ENCODE results near the gene NFE2L3.
A peak's percentile ranks its signal among the peaks of the same experiment; 100 is the strongest.
"Not testable (repeated sequence)": the region's sequence is repeated elsewhere in the genome, so short reads cannot be mapped to it uniquely, and the experiment has no call there.

The NFE2L3 gene

DNA sequence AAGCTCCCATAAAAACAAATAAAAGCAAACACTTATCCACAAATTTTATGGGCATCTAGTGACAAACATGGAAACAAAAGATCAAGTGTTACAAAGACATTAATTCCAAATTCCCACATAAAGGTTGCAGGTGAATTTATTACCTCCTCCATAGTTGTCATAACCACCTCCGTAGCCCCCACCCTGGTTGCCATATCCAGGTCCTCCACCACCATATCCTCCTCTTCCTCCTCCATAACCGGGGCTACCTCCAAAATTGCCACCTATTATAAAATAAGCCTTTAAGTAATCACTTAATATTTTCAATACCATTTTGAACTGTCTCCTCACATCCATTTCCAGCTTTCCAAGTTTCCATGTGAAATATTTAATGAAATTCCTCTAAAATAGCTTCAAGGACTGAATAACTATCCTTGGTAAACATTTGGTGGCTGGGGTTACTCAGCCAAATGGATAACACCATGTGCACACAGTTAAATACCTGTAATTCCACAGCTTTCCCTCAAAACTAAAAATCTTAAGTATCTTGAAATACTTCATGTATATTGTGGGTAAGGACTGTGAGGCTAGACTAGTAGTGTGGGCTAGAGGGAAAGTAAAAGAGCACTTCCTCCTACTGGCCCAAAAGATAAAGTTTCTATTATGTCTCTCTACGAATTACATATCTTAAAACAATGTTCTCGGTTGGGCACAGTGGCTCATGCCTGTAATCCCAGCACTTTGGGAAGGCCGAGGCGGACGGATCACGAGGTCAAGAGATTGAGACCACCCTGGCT lies 41.6 kb downstream of the NFE2L3 start:
- Histone ChIP-seq H3K4me1 (ENCODE audit: control insufficient read depth, insufficient read depth, low read length) (no peaks in the 10 kb centered on the region), H3K36me3 (ENCODE audit: control insufficient read depth, insufficient read depth, low read length) (peaks cover 52% of the 10 kb centered on the region; the same call in 1 of the 2 replicates), H3K27me3 (ENCODE audit: control insufficient read depth, insufficient read depth, low read length) (no peaks in the 10 kb centered on the region), H3K4me3 (ENCODE audit: low read length) (no peak overlapping the region), H3K9me3 (ENCODE audit: control insufficient read depth, insufficient read depth, low read length) (no peaks in the 10 kb centered on the region), H3K27ac (ENCODE audit: low read length) (no peak overlapping the region)
- WGBS (ENCODE audit: insufficient coverage, insufficient read length): no CpG with 5 or more reads among the region's 8 CpGs
- no peak for DNase-seq (ENCODE audit: low read depth, low spot score)

DNA sequence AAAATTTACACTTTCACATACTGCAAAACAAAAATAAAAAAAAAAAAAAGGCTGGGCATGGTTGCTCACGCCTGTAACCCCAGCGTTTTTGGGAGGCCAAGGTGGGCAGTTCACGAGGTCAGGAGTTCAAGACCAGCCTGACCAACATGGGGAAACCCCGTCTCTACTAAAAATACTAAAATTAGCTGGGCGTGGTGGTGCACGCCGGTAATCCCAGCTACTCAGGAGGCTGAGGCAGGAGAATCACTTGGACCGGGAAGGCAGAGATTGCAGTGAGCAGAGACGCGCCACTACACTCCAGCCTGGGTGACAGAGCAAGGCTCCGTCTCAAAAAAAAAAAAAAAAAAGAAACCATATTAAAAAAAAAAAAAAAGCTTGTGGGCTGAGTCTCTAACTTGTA lies 42.8 kb downstream of the NFE2L3 start:
- H3K4me1 ChIP-seq (ENCODE audit: control insufficient read depth, insufficient read depth, low read length); H3K27ac ChIP-seq (ENCODE audit: low read length): not testable (repeated sequence)
- H3K36me3 ChIP-seq (ENCODE audit: control insufficient read depth, insufficient read depth, low read length): peaks cover 47% of the 10 kb centered on the region; the same call in 1 of the 2 replicates

DNA sequence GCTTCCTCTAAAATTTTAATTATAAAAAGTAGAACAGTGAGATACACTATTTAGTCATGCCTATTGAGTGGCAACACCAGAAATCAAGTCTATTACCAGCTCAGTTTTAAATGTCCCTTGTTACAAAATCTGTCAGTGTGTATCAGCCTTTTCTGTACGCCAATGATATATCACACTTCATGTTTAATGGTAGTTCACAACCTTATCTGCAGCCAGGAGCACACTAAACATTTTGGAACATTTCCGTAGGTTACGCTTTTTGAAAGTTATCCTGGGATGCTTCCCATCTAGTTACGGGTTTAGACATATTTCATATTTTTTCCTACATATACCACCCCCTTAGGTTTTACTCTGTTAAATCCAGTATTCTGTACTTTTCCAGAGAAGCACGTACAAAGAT lies 43.2 kb downstream of the NFE2L3 start:
- no peak for DNase-seq (ENCODE audit: low read depth, low spot score)
- H3K4me3 ChIP-seq (ENCODE audit: low read length): no peak overlapping the region
- H3K27me3 ChIP-seq (ENCODE audit: control insufficient read depth, insufficient read depth, low read length): no peaks in the 10 kb centered on the region
- no peak overlapping the region for H3K27ac ChIP-seq (ENCODE audit: low read length)
- WGBS (ENCODE audit: insufficient coverage, insufficient read length): no CpG with 5 or more reads among the region's 5 CpGs
- H3K4me1 ChIP-seq (ENCODE audit: control insufficient read depth, insufficient read depth, low read length): no peaks in the 10 kb centered on the region
- peaks cover 47% of the 10 kb centered on the region; the same call in 1 of the 2 replicates for H3K36me3 ChIP-seq (ENCODE audit: control insufficient read depth, insufficient read depth, low read length)
- H3K9me3 ChIP-seq (ENCODE audit: control insufficient read depth, insufficient read depth, low read length): no peaks in the 10 kb centered on the region

More for the DNA sequence above, 42.8 kb downstream of the NFE2L3 start:
- DNase-seq (ENCODE audit: low read depth, low spot score); H3K4me3 ChIP-seq (ENCODE audit: low read length); H3K27me3 ChIP-seq (ENCODE audit: control insufficient read depth, insufficient read depth, low read length); H3K9me3 ChIP-seq (ENCODE audit: control insufficient read depth, insufficient read depth, low read length): not testable (repeated sequence)
- no CpG with 5 or more reads among the region's 11 CpGs for WGBS (ENCODE audit: insufficient coverage, insufficient read length)

DNA sequence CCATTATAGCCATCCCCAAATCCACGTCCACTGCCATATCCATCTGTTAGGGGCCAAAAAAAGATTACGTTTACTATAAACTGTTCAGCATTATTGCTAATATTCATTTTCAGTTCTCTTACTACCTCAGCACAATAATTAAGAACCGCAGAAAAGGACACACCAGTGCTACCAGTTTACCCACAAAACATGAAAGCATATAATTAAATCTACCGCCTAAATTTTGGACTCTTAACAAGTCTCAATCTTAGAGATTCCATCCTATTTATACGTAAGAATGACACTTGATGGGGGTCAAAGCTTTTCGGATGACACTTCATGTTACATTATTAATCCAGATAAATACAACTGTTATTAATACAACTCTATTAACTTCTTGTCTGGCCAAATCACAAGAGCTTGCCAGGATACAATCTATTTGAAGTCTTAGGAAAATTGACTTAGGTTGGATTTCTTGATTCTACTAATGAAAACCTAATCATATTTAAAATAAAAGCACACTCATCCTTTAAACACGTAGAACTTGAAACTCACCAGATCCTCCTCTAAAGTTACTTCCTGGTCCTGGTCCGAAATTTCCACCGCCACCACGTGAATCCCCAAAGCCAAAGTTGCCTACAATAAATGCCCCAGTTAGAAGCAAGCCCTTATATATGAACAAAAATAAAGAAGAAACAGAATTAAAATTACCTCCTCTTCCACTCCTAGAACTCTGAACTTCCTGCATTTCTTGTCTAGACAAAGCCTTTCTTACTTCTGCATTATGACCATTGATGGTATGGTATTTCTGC lies 44.1 kb downstream of the NFE2L3 start:
- Histone ChIP-seq H3K4me3 (ENCODE audit: low read length) (no peak overlapping the region), H3K4me1 (ENCODE audit: control insufficient read depth, insufficient read depth, low read length) (no peaks in the 10 kb centered on the region), H3K27ac (ENCODE audit: low read length) (no peak overlapping the region), H3K9me3 (ENCODE audit: control insufficient read depth, insufficient read depth, low read length) (no peaks in the 10 kb centered on the region), H3K27me3 (ENCODE audit: control insufficient read depth, insufficient read depth, low read length) (no peaks in the 10 kb centered on the region), H3K36me3 (ENCODE audit: control insufficient read depth, insufficient read depth, low read length) (peaks cover 39% of the 10 kb centered on the region; the same call in 1 of the 2 replicates)
- no peak for DNase-seq (ENCODE audit: low read depth, low spot score)
- WGBS (ENCODE audit: insufficient coverage, insufficient read length): no CpG with 5 or more reads among the region's 10 CpGs

DNA sequence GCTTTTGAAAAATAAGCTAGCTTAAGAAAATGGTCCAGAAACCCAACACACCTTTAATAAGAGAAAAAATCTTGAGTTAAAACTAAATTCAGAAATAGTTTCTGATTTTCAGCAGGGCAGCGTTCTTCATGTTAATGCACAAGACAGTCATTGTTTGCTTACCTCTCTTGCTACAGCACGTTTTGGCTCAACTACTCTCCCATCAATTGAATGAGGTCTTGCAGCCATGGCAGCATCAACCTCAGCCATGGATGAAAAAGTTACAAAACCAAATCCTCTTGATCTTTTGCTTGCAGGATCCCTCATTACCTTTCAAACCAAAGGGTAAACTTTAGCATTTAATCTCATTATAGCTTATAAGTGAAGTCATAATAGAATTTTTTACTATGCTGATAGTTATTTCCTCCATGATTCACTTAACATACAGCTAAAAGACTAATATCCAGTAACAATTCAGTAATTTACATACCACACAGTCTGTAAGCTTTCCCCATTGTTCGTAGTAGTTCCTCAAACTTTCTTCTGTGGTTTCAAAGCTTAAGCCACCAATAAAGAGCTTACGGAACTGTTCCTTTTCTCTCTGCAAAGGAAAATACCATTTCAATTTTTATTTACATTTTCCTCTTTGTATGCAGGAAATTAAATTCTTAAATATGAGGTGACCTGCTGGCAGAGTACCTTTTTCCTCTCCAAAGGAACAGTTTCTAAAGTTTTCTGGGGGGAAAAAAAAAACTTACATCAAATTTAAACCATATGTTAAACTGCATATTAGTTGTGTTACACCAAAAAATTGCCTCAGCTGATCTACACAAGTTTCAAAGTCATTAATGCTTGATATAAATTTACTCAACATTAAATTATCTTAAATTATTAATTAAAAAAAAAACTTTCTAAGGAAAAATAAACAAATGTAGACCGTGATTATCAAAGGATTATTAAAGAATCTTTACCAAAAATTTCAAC lies 45.4 kb downstream of the NFE2L3 start:
- DNase-seq (ENCODE audit: low read depth, low spot score): no peak

DNA sequence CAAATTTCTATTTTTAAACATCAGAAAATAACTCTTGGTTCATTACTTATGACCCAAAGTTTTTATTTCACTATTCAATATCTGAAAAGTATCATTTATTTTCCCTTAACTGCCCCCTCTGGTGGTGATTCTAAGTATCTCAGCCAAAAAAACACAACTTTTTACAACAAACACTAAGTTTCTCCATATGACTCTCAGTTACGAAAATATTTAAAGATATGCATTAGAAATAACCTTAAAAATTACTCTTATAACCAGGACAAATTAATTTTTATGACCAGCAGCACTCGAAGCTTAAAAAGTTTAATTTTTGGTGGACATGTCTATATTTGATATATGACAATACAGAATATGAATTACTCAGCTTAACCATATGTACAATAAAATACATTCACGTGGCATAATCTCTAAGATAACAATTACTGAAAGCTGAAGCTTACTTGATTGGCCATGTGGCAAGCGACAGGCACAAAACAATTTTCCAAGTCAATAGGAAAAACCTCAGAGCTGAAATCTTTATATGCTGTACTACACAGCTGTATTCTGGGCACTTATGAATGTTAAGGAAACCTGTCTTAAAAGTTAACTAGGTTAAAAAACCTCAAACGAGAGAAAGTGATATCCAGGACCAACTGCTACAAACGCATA lies 46.3 kb downstream of the NFE2L3 start:
- H3K36me3 ChIP-seq (ENCODE audit: control insufficient read depth, insufficient read depth, low read length): peaks cover 34% of the 10 kb centered on the region; the same call in 1 of the 2 replicates
- WGBS (ENCODE audit: insufficient coverage, insufficient read length): no CpG with 5 or more reads among the region's 6 CpGs
- peak overlapping the region; percentile 77 for H3K4me3 ChIP-seq (ENCODE audit: low read length)
- H3K27ac ChIP-seq (ENCODE audit: low read length): no peak overlapping the region
- no peaks in the 10 kb centered on the region for H3K27me3 ChIP-seq (ENCODE audit: control insufficient read depth, insufficient read depth, low read length)
- DNase-seq (ENCODE audit: low read depth, low spot score): no peak
- no peaks in the 10 kb centered on the region for H3K9me3 ChIP-seq (ENCODE audit: control insufficient read depth, insufficient read depth, low read length)
- H3K4me1 ChIP-seq (ENCODE audit: control insufficient read depth, insufficient read depth, low read length): no peaks in the 10 kb centered on the region

More for the DNA sequence above, 45.4 kb downstream of the NFE2L3 start:
- no CpG with 5 or more reads among the region's 5 CpGs for WGBS (ENCODE audit: insufficient coverage, insufficient read length)
- Histone ChIP-seq H3K9me3 (ENCODE audit: control insufficient read depth, insufficient read depth, low read length) (no peaks in the 10 kb centered on the region), H3K27ac (ENCODE audit: low read length) (no peak overlapping the region), H3K4me3 (ENCODE audit: low read length) (peak overlapping the region; percentile 9; the same call in 1 of the 2 replicates), H3K27me3 (ENCODE audit: control insufficient read depth, insufficient read depth, low read length) (no peaks in the 10 kb centered on the region), H3K4me1 (ENCODE audit: control insufficient read depth, insufficient read depth, low read length) (no peaks in the 10 kb centered on the region), H3K36me3 (ENCODE audit: control insufficient read depth, insufficient read depth, low read length) (peaks cover 39% of the 10 kb centered on the region; the same call in 1 of the 2 replicates)

DNA sequence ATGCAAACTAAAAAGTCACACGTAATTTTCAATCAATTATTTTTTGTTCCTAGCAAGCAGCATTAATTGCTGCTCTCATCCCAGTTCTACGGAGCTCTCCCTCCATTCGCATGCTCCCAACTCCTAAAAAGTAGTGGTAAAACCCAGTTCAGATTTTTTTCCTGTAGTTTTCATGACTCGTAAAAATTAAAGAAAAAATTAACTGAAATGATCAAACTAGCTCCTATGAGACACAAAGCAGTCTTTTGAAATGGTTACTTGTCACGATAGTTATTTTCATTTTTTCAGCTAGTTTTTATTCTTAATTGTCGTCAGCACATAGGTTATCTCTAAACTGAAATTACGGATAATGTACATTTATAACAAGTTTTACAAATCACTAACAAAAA lies 46.8 kb downstream of the NFE2L3 start:
- H3K36me3 ChIP-seq (ENCODE audit: control insufficient read depth, insufficient read depth, low read length): peaks cover 29% of the 10 kb centered on the region; the same call in 1 of the 2 replicates
- no peak overlapping the region for H3K27ac ChIP-seq (ENCODE audit: low read length)
- H3K27me3 ChIP-seq (ENCODE audit: control insufficient read depth, insufficient read depth, low read length): no peaks in the 10 kb centered on the region
- H3K4me3 ChIP-seq (ENCODE audit: low read length): peak overlapping the region; percentile 77
- WGBS (ENCODE audit: insufficient coverage, insufficient read length): no CpG with 5 or more reads among the region's 7 CpGs
- H3K4me1 ChIP-seq (ENCODE audit: control insufficient read depth, insufficient read depth, low read length): no peaks in the 10 kb centered on the region
- H3K9me3 ChIP-seq (ENCODE audit: control insufficient read depth, insufficient read depth, low read length): no peaks in the 10 kb centered on the region
- no peak for DNase-seq (ENCODE audit: low read depth, low spot score)

DNA sequence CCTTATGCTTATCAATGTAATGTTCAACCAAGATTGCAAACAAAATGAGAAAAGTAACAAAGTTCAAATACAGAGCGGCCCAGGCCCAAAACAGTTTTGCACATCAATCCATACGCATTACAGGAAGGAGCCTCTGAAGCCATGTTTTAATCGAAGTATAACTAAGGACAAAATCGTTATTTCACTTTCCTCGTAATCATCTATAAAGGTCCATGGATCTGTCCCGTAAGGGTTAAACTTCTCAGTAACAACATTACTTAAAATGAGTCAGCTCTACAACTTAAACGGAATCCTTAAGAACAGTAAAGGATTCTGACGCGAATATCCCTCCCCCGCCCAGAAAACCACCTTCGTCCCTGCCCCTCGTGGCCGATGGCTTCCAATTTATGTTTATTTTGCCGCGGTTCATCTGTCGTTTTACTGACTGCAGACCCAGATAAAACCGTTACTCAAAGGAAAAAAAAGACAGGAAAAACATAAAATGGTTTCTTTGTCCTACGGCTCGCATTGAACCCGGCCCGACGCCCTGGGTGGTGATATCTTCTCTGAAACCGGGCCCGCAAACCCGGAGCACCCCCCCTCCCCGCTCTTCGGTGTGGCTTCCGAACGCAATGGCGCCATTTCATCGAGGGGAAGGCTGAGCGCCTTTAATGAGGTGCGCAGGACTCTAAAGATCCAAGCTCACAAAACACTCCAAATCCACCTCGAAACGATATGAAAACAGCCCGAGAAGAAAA lies 47.5 kb downstream of the NFE2L3 start:
- H3K36me3 ChIP-seq (ENCODE audit: control insufficient read depth, insufficient read depth, low read length): peaks cover 22% of the 10 kb centered on the region; the same call in 1 of the 2 replicates
- WGBS (ENCODE audit: insufficient coverage, insufficient read length): no CpG with 5 or more reads among the region's 36 CpGs
- no peak for DNase-seq (ENCODE audit: low read depth, low spot score)
- no peaks in the 10 kb centered on the region for H3K9me3 ChIP-seq (ENCODE audit: control insufficient read depth, insufficient read depth, low read length)
- no peaks in the 10 kb centered on the region for H3K27me3 ChIP-seq (ENCODE audit: control insufficient read depth, insufficient read depth, low read length)
- peak overlapping the region; percentile 77 for H3K4me3 ChIP-seq (ENCODE audit: low read length)
- no peaks in the 10 kb centered on the region for H3K4me1 ChIP-seq (ENCODE audit: control insufficient read depth, insufficient read depth, low read length)
- H3K27ac ChIP-seq (ENCODE audit: low read length): no peak overlapping the region

DNA sequence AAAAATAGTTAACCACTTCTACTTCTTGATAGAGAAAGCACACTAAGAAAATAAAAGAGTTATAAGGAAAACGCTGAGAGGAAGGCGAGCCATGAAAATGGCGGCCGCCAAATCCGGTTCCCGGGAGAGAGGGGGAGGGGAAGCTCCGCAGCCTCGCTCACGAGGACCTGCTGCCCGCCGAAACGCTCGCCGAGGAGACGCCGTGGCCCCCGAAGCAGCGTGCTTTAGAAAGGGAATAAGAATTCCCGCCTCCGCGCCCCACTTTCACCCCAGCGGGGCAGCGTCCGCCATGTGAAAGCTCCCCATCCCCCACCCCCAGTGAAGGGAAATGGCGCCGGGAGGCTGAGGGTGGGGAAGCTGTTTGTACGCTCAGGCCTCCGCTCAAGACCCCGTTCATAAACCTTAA lies 48.0 kb downstream of the NFE2L3 start:
- Histone ChIP-seq H3K27ac (ENCODE audit: low read length) (peak overlapping the region; percentile 2), H3K4me1 (ENCODE audit: control insufficient read depth, insufficient read depth, low read length) (no peaks in the 10 kb centered on the region), H3K4me3 (ENCODE audit: low read length) (peak overlapping the region; percentile 77), H3K36me3 (ENCODE audit: control insufficient read depth, insufficient read depth, low read length) (peaks cover 18% of the 10 kb centered on the region; the same call in 1 of the 2 replicates), H3K9me3 (ENCODE audit: control insufficient read depth, insufficient read depth, low read length) (no peaks in the 10 kb centered on the region), H3K27me3 (ENCODE audit: control insufficient read depth, insufficient read depth, low read length) (no peaks in the 10 kb centered on the region)
- no peak for DNase-seq (ENCODE audit: low read depth, low spot score)
- no CpG with 5 or more reads among the region's 29 CpGs for WGBS (ENCODE audit: insufficient coverage, insufficient read length)
